NCI-H2171 treated with DMSO at 0.1 percent for 48 hours (cell line): ENCODE results near the gene ADAM8.
"Not testable (repeated sequence)": the region's sequence is repeated elsewhere in the genome, so short reads cannot be mapped to it uniquely, and the experiment has no call there.

Experiments used
- DNase-seq: peaks from one replicate; lab custom pipeline; 2025; lab: John Stamatoyannopoulos, UW

The ADAM8 gene

GRCh38 chr10:133276435-133277201 is at the start of gene ADAM8:
Gene ADAM8, minus strand, starts transcription at chr10:133276868. Its CDS starts 51 bp downstream, at chr10:133276817.
- peak; percentile 14 for DNase-seq

- DNase-seq, result no peak
Measured at GRCh38 chr10:133326223-133326551, 49.5 kb upstream of the ADAM8 start.

DNA sequence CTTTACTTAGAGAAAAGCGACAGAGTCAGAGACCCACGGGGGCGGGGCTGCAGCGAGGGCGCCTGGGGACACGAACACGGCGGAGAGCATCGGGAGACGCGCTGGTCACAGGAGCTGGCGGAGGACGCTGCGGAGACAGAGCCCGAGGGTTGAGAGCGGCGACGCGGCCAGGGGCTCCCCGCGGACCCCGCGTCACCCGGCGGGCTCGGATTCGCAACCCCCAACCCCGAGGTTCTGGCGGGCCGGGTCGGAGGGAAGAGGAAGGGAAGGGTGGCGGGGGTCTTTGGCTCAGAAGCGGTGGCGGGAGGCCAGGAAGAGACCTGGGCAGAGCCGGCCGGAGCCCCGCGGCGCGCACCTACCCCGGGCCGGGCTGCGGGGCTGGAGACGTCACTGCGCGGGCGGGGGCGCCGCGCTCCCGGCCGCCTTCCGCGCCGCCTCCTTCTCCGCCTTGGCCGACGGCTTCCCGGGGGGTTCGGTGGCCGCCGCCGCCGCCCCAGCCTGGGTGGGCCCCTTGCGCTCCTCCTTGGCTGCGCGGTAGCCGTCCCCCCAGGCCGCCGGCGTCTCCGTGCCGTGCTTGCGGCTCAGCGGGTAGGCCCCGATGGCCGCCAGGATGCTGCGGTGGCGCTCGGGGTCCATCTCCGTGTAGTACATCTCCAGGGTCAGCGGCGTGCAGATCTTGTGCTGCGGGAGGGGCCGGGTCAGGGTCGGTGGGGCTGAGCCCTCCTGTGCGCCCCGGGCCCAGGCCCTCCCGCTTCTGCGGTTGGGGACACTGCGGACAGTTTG is 49.0 kb upstream of the ADAM8 start:
- DNase-seq, result no peak

DNA sequence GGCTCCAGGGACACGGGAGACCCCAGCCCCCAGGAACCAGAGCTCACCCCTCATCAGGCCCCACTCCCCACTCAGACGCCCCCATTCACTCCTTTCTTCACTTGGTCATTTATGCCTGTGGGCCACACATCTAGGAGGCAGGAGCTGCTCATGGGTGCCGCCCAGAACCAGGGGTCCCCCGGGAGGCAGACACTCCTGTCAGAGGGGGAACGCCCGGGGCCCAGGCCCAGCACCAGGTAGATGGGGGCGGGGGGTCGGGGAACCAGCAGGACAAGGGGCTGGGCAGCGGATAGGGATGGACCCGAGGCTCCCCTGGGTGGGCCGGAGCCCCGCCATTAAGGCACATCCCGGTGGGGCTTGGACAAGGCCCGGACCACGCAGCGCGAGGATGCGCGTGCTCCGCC is 48.2 kb upstream of the ADAM8 start:
- DNase-seq, result no peak

GRCh38 chr10:133324198-133324792 is 47.6 kb upstream of the ADAM8 start:
- DNase-seq, result peak; percentile 61

DNA sequence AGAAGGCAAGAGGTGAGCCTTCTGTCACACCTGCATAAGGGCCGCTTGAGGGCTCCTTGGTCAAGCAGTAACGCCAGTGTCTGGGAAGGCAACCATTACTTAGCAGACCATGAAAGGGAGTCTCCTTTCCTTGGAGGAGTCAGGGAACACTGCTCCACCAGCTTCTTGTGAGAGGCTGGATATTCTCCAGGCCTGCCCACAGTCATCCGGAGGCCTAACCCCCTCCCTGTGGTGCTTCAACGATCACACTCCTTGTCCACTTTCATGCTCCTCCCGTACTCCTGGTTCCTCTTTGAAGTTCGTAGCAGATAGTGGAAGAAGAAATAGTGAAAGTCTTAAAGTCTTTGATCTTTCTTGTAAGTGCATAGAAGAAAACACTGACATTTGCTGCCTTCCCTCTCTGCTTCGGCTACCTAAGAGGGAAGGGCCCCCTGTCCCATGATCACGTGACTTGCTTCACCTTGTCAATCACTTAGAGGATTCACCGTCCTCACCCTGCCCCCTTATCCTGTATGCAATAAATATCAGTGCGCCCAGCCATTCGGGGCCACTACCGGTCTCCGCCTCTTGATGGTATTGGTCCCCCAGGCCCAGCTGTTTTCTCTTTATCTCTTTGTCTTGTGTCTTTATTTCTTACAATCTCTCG is 45.5 kb upstream of the ADAM8 start:
- not testable (repeated sequence) for DNase-seq

DNA sequence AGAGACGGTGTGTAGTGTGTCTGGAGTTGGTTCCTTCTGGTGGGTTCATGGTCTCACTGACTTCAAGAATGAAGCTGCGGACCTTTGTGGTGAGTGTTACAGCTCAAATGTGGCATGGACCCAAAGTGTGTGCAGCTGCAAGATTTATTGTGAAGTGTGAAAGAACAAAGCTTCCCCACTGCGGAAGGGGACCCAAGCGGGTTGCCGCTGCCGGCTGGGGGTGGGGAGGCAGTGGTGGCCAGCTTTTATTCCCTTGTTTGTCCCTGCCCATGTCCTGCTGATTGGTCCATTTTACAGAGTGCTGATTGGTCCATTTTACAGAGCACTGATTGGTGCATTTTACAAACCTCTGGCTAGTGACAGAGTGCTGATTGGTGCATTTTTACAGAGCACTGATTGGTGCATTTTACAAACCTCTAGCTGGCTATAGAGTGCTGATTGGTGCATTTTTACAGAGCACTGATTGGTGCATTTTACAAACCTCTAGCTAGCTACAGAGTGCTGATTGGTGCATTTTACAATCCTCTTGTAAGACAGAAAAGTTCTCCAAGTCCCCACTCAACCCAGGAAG is 44.3 kb upstream of the ADAM8 start:
- DNase-seq, result not testable (repeated sequence)

GRCh38 chr10:133318494-133319127 is 41.9 kb upstream of the ADAM8 start:
- peak; percentile 24 for DNase-seq

DNA sequence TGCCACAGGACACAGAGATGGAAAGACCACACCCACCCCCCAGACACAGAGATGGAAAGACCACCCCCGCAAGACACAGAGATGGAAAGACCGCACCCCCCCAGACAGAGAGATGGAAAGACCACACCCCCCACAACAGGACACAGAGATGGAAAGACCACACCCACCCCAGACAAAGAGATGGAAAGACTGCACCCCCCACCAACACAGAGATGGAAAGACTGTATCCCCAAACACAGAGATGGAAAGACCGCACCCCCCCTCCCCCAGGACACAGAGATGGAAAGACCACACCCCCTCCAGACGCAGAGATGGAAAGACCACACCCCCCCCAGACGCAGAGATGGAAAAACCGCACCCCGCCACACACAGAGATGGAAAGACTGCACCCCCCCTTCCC is 40.1 kb upstream of the ADAM8 start:
- no peak for DNase-seq

DNA sequence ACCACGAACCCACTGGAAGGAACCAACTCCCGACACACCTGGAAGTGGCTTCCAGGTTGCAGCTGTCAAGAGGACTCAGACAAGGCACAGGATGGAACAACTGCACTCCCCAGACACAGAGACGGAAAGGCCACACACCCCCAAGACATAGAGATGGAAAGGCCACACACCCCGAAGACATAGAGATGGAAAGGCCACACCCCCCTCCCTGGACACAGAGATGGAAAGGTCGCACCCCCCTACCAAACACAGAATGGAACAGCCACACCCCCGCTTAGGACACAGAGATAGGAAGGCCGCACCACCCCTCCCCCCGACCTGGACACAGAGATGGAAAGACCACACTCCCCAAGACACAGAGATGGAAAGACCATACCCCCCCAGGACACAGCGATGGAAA is 39.6 kb upstream of the ADAM8 start:
- DNase-seq, result no peak

- DNase-seq, result no peak
Measured at GRCh38 chr10:133315847-133316246, 39.2 kb upstream of the ADAM8 start.

- DNase-seq, result no peak
Measured at GRCh38 chr10:133314911-133315310, 38.2 kb upstream of the ADAM8 start.

DNA sequence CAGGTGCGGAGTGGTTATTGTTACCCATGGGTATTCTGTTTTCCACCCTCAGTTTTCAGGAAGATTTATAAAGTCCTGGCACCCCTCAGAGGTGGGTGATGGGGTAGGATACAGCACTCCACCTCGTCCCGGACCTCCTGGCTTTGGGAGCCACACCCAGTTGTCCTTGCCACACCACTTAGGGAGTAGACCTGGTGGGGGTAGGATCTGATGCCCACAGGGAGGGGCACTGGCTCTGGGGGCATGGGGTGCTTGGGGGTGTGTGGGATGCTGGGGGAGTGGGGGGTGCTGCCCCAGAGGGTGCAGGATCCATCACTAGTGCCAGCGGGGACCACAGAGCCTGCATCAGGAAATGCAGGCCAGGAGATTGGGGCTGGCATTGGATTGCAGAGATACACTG is 36.5 kb upstream of the ADAM8 start:
- DNase-seq, result no peak

- no peak for DNase-seq
Measured at GRCh38 chr10:133312769-133313145, 36.1 kb upstream of the ADAM8 start.

GRCh38 chr10:133312016-133312768 is 35.5 kb upstream of the ADAM8 start:
- no peak for DNase-seq

GRCh38 chr10:133311570-133311969 is 34.9 kb upstream of the ADAM8 start:
- DNase-seq, result no peak

- DNase-seq, result no peak
Measured at GRCh38 chr10:133310789-133311188, 34.1 kb upstream of the ADAM8 start.

GRCh38 chr10:133310399-133310755 is 33.7 kb upstream of the ADAM8 start:
- no peak for DNase-seq

DNA sequence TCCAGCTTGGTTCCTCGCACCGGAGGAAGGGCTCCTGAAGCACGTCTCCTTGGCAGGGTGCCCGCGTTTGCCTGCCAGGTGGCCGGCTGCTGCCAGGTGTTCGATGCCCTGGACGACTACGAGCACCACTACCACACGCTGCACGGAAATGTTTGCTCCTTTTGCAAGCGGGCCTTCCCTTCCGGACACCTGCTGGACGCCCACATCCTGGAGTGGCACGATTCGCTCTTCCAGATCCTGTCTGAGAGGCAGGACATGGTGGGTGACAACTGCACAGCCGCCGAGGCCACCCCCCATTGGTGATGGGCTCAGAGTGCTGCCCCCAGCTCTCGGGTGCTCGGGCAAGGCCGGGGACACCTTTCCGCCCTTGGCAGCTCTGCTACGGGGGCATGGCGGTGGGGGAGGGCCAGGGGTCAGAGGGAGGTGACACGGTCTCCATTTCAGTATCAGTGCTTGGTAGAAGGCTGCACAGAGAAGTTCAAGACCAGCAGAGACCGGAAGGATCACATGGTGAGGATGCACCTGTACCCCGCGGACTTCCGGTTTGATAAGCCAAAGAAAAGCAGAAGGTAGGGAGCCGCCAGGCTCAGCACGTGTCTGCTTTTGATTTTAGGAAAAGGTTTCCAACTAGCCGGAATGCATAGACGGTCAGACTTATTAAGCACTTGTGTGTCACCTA is 33.2 kb upstream of the ADAM8 start:
- no peak for DNase-seq

DNA sequence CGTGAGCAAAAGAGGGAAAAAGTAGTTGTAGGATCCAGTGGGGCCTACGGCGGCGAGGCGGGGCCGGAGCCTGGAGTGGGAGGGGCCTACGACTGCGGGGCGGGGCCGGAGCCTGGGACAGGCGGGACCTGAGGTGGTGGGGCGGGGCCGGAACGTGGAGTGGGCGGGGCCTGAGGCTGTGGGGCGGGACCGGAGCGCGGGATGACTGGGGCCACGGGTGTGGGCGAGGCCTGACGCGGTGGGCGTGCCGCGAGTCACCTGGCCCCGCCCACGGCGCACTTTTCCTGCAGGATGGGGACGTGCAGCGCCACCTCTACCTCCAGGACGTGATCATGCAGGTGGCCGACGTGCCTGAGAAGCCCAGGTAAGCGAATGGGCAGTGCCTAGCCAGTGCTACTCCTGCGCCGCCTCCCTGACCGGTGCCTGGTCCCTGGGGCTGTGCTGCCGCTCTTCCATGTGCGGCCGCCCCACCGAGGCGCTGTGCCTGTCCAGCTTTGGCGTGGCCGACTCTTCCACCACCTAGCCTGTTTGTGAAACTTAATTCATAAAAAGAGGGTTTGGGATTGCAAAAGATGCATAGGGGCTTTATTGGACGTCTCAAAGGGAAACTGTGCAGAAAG is 32.5 kb upstream of the ADAM8 start:
- peak; percentile 64 for DNase-seq
